ENCODE results near the gene FAM124B. TPM values are rescaled to one million over a fixed set of nuclear protein-coding genes. Genes with fewer than 3 reads are reported as not detected.

The FAM124B gene
- total and polyA plus RNA-seq, 4 donors = 0.30 to 2.5 (median 0.42) TPM

DNA sequence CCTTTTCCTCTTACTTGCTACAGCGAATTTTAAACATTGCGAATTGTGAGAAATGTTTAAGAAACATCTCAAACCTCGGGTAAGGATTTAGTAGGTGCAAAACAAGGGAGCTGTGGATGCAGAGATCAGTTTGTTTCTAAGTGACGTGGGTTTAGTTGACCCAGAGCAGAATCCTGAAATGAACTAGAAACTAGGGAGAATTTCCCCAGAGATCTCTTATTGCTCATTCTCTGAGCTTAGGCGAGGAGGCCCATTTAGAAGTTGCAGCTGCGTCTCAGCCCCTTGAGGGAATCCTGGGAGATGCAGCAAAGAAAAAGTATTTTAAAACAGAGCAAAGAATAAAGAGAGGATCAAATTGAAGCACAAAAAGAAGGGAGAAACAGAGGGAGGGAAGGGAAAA, 29.3 kb downstream of the FAM124B start:
- no peaks in the 10 kb centered on the region for H3K36me3 ChIP-seq (ENCODE audit: control insufficient read depth in 4 of 4, insufficient read depth in 3 of 4, low read depth in 1 of 4, low read length in 3 of 4)
- 94% methylated on average over 6 of the region's 6 CpGs for WGBS
- no peak for DNase-seq (ENCODE audit: low spot score)
- TF ChIP-seq FOXA1 (IDR thresholded peaks at IDR 0.05) = no peak
- TF ChIP-seq, protein P1, sequence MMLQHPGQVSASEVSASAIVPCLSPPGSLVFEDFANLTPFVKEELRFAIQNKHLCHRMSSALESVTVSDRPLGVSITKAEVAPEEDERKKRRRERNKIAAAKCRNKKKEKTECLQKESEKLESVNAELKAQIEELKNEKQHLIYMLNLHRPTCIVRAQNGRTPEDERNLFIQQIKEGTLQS (IDR thresholded peaks at IDR 0.05) = no peak
- TF ChIP-seq, protein P2, sequence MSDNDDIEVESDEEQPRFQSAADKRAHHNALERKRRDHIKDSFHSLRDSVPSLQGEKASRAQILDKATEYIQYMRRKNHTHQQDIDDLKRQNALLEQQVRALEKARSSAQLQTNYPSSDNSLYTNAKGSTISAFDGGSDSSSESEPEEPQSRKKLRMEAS (IDR thresholded peaks at IDR 0.05) = no peak
- TF ChIP-seq, protein P3, sequence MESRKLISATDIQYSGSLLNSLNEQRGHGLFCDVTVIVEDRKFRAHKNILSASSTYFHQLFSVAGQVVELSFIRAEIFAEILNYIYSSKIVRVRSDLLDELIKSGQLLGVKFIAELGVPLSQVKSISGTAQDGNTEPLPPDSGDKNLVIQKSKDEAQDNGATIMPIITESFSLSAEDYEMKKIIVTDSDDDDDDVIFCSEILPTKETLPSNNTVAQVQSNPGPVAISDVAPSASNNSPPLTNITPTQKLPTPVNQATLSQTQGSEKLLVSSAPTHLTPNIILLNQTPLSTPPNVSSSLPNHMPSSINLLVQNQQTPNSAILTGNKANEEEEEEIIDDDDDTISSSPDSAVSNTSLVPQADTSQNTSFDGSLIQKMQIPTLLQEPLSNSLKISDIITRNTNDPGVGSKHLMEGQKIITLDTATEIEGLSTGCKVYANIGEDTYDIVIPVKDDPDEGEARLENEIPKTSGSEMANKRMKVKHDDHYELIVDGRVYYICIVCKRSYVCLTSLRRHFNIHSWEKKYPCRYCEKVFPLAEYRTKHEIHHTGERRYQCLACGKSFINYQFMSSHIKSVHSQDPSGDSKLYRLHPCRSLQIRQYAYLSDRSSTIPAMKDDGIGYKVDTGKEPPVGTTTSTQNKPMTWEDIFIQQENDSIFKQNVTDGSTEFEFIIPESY (IDR thresholded peaks at IDR 0.05) = no peak
- no peak for TF ChIP-seq YY1 (IDR thresholded peaks at IDR 0.05)
- no peak for TF ChIP-seq HNF4G (IDR thresholded peaks at IDR 0.05)
- TF ChIP-seq EGR1 (IDR thresholded peaks at IDR 0.05; ENCODE audit: low read depth in 2 of 2) = no peak
- TF ChIP-seq SP1 (IDR thresholded peaks at IDR 0.05) = no peak
- no peak for TF ChIP-seq RAD21 (IDR thresholded peaks at IDR 0.05)
- no peak for TF ChIP-seq JUND (IDR thresholded peaks at IDR 0.05)
- no peak overlapping the region for H3K9ac ChIP-seq (ENCODE audit: low read depth in 1 of 2, low read length in 2 of 2)
- H3K9me3 ChIP-seq (ENCODE audit: control insufficient read depth in 4 of 4, low read length in 3 of 4) = no peaks in the 10 kb centered on the region
- peaks cover 0 to 6% (median 2%) of the 10 kb centered on the region in 4 donors for H3K4me1 ChIP-seq (ENCODE audit: control insufficient read depth in 4 of 4, insufficient read depth in 4 of 4, low read length in 3 of 4)
- H3K27ac ChIP-seq (ENCODE audit: low read depth in 1 of 2, low read length in 2 of 2) = no peak overlapping the region
- no peak overlapping the region for H3K4me3 ChIP-seq (ENCODE audit: low read depth in 1 of 3, low read length in 3 of 3)
- no peaks in the 10 kb centered on the region for H3K27me3 ChIP-seq (ENCODE audit: control insufficient read depth in 4 of 4, insufficient read depth in 4 of 4, low read length in 3 of 4)

DNA sequence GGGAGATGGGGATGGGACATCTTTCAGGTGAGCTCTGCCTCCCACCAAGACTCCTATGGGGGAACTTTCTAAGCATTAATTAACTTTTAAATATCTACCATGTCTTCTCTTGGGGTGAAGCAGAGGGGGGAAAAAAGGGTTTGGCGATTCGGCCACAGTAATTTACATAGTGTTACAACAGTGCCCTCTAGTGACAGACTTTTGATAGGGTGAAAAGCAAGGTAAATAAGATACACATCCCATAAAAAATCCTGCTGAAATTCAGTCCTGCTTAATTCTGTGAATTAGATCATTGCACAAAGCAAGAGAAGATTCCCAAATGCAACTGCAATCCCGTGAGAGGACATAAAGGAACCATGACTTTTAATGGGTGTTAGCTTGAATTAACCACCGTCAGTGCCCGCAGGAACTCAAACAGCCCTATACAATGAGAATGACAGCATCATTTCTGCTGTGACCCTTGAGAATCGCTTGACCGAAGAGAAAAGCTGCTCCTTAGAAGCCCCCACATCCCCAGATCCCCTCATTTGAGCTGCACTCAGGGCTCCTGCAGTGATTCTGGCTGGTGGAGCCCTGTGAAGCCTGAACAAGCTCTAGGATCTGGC, 32.8 kb downstream of the FAM124B start:
- no peaks in the 10 kb centered on the region for H3K4me1 ChIP-seq (ENCODE audit: control insufficient read depth in 4 of 4, insufficient read depth in 4 of 4, low read length in 3 of 4)
- no peaks in the 10 kb centered on the region for H3K36me3 ChIP-seq (ENCODE audit: control insufficient read depth in 4 of 4, insufficient read depth in 3 of 4, low read depth in 1 of 4, low read length in 3 of 4)
- no peak overlapping the region for H3K9ac ChIP-seq (ENCODE audit: low read depth in 1 of 2, low read length in 2 of 2)
- H3K9me3 ChIP-seq (ENCODE audit: control insufficient read depth in 4 of 4, low read length in 3 of 4) = no peaks in the 10 kb centered on the region
- H3K27ac ChIP-seq (ENCODE audit: low read depth in 1 of 2, low read length in 2 of 2) = no peak overlapping the region
- H3K4me3 ChIP-seq (ENCODE audit: low read depth in 1 of 3, low read length in 3 of 3) = no peak overlapping the region
- DNase-seq (ENCODE audit: low spot score) = no peak
- 57% methylated on average over 7 of the region's 7 CpGs for WGBS
- H3K27me3 ChIP-seq (ENCODE audit: control insufficient read depth in 4 of 4, insufficient read depth in 4 of 4, low read length in 3 of 4) = no peaks in the 10 kb centered on the region
- TF ChIP-seq, protein P4, sequence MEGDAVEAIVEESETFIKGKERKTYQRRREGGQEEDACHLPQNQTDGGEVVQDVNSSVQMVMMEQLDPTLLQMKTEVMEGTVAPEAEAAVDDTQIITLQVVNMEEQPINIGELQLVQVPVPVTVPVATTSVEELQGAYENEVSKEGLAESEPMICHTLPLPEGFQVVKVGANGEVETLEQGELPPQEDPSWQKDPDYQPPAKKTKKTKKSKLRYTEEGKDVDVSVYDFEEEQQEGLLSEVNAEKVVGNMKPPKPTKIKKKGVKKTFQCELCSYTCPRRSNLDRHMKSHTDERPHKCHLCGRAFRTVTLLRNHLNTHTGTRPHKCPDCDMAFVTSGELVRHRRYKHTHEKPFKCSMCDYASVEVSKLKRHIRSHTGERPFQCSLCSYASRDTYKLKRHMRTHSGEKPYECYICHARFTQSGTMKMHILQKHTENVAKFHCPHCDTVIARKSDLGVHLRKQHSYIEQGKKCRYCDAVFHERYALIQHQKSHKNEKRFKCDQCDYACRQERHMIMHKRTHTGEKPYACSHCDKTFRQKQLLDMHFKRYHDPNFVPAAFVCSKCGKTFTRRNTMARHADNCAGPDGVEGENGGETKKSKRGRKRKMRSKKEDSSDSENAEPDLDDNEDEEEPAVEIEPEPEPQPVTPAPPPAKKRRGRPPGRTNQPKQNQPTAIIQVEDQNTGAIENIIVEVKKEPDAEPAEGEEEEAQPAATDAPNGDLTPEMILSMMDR (IDR thresholded peaks at IDR 0.05; ENCODE audit: low read depth, low read length, missing input control) = peak; percentile 66
- no peak for TF ChIP-seq TAF1 (conservative IDR thresholded peaks at IDR 0.05)
- TF ChIP-seq, protein P5, sequence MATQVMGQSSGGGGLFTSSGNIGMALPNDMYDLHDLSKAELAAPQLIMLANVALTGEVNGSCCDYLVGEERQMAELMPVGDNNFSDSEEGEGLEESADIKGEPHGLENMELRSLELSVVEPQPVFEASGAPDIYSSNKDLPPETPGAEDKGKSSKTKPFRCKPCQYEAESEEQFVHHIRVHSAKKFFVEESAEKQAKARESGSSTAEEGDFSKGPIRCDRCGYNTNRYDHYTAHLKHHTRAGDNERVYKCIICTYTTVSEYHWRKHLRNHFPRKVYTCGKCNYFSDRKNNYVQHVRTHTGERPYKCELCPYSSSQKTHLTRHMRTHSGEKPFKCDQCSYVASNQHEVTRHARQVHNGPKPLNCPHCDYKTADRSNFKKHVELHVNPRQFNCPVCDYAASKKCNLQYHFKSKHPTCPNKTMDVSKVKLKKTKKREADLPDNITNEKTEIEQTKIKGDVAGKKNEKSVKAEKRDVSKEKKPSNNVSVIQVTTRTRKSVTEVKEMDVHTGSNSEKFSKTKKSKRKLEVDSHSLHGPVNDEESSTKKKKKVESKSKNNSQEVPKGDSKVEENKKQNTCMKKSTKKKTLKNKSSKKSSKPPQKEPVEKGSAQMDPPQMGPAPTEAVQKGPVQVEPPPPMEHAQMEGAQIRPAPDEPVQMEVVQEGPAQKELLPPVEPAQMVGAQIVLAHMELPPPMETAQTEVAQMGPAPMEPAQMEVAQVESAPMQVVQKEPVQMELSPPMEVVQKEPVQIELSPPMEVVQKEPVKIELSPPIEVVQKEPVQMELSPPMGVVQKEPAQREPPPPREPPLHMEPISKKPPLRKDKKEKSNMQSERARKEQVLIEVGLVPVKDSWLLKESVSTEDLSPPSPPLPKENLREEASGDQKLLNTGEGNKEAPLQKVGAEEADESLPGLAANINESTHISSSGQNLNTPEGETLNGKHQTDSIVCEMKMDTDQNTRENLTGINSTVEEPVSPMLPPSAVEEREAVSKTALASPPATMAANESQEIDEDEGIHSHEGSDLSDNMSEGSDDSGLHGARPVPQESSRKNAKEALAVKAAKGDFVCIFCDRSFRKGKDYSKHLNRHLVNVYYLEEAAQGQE (IDR thresholded peaks at IDR 0.05) = no peak
- TF ChIP-seq GABPA (IDR thresholded peaks at IDR 0.05 in 1 of 2, conservative IDR thresholded peaks at IDR 0.05 in 1 of 2) = no peak
- TF ChIP-seq SP1 (IDR thresholded peaks at IDR 0.05) = no peak
- peak; percentile 67 to 77 for TF ChIP-seq RAD21 (IDR thresholded peaks at IDR 0.05)
- TF ChIP-seq RXRA (IDR thresholded peaks at IDR 0.05) = no peak
- TF ChIP-seq FOXA2 (IDR thresholded peaks at IDR 0.05) = peak; percentile 44
- TF ChIP-seq, protein P3 (IDR thresholded peaks at IDR 0.05) = no peak
